GM21367 (cell line): ENCODE measurements around the gene ARID5A.

Experiments used
- ATAC-seq: cut with Tn5 transposase; IDR thresholded peaks from one replicate; pipeline ENCODE4 v1.9.1; 2021; ENCODE audit not compliant: unreplicated experiment

Gene ARID5A

DNA sequence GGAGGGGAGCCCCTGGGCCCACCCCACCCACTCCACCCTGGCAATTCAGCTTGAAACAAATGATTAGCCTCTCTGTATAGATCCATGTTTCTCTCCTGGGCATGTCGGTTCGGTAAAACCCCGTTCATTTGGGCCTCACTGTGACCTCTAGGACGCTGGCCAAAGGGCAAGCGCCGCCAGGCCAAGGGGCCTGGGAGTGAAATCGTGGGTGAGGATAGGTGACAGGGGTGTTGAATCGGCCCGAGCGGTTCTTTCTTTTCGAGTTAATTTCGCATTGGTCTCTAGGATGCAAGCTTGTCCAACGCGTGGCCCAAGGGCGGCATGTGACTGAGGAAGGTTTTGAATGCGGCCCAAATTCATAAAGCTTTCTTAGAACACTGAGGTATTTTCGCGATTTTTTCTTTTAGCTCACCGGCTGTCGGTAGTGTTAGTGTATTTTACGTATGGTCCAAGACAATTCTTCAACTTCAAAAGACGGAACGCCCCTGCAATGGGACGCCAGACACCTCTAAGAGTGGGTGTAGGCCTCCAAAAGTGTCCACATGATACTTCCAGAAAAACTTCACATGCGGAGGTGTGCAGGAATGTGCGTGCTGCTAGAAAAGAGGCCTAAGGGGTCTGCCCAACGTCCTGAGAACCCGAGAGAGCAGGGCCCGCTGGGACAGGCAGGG, 9.8 kb upstream of the ARID5A start:
- no peak for ATAC-seq

DNA sequence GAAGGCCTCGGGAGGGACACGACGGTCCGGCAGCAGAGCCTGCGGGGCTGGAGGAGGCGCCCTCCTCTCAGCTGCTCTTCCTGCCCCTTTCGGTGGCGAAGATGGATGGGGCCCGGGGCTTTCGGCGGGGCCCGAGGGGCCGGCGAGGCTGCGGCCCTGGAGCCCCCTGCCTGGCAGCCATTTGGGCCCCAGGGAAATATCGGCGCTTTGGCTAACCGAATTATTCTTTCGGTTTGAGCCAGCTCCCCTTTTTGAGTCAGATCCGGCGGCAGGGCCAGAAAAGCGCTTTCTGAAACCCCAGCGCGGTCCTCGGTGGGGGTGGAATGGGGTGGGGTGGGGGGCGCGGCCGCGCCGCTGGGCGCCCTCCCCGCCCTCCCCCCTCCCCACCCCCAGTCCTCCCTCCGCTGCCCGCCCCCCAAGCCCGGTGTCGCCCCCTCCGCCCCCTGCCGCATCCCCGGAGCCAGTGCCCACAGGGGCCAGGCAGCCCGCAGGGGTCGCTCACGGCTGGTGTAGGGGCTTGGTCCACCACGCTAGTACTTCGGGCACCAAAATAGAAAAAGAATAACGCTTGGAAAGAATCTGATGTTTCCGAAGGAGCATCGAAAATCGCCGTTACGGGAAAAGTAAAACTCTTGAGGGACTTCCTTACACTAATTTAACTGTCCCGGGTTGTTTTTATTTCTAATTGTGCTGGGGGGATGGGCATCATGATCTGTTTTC, 9.1 kb upstream of the ARID5A start:
- no peak for ATAC-seq

DNA sequence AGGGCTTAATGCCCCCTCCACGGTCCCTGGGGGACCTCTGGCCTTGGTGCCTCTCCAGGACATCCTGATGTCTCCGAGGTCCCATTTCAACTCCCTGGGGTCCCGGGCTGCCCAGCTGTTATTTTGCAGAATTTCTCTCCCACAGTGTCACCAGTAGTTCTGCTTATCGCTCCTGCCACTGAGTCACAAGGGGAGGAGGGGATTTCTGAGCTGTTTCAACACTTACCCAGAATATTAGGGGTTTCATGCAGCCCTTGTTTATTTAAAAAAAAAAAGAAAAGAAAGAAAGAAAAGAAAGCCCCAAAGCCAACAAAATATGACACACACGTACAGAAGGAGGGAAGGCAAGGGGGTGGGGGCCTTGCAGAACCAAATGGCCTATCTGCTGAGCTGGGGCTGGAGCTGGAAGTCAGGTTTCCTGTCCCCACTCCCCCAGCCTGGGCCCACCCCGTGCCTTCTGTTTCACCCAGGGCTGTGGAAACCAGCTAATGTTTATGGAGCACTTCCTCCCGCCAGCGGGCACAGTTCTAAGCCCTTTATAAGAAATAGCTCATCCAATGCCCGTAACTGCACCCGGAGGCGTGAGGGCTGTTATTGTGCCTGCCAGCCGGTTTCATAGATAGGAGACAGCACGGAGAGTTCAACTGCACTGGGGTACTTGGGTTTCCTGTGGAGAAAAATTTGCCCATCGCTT, 8.4 kb upstream of the ARID5A start:
- ATAC-seq, result no peak

DNA sequence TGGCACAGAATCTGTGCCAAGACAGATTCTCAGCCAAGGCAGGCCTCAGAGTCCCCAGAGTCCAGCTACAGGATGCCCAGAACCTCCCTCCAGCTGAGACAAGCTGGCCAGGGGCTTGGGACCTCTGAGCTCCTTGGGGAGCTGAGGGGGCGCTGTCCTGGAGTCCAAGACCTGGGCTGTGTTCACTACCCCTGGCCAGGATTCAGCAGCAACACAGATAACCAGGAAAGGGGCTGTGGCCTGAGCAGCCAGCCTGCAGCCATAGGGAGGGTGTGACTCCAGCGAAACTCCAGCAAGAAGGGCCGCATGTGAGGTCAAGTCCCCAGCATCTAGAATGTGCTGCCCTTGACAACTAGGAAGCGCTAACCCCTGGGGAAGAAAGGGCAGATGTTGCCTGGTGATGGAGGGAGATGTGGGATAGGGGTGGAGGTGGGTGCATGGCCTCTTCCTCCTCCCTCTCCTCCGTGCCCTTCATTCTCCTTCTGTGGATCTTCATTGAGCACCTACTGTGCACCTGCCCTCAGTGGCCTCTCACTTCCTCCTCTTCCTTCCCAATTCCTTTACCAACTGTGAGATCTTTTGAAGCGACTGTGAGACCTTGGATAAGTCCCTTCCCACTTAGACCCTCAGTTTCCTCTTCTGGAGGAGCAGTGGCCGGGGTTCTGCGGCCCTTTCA, 7.7 kb upstream of the ARID5A start:
- ATAC-seq, result no peak

DNA sequence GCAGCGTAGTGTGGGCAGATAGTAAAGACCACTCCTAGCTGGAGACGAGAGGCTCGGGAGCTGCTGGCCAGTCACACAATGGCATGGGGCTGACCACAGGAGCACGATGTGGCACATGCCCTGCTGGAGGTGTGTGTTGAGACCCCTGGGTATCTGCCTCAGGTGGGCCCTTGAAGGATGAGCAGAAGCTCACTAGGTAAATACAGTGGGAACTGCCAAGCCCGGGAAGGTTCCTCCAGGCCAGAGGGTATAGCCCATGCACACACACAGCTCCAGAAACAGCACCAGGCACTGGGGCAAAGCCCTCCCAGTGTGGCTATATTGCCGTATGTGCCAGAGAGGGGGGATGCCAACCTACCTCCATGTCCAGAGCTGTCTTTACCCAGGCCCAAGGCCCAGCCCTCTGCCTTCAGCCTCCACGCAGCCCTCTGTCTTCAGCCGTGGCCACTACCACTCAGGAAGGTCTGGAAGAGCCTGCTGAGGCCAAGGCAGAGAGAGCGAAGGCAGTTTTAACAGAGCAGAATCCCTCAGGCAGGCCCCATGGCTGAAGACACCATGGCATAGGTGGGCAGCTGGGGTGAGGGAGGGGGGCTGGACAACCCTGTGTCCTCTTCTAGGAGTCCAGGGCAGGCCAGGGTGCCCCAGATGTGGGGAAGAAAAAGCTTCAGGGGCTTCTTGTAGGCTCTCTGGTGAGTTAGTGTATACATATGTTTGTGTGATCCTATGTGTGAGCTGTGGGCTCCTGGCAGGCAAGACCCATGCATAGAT, 7.0 kb upstream of the ARID5A start:
- ATAC-seq, result no peak

DNA sequence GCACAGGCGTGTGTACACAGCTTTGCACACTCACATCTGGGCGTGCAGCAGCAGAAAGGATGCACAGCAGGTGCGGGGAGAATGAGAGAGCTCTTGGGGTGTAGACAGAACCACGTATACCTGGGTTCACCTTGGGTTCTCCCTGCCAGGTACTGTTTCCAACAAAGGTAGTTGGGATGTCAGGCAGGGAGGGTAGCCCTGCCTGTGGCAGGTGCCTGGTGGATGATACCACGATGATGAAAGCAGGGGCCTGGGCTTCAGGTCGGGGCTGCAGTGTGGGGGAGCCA, 6.5 kb upstream of the ARID5A start:
- ATAC-seq, result no peak

DNA sequence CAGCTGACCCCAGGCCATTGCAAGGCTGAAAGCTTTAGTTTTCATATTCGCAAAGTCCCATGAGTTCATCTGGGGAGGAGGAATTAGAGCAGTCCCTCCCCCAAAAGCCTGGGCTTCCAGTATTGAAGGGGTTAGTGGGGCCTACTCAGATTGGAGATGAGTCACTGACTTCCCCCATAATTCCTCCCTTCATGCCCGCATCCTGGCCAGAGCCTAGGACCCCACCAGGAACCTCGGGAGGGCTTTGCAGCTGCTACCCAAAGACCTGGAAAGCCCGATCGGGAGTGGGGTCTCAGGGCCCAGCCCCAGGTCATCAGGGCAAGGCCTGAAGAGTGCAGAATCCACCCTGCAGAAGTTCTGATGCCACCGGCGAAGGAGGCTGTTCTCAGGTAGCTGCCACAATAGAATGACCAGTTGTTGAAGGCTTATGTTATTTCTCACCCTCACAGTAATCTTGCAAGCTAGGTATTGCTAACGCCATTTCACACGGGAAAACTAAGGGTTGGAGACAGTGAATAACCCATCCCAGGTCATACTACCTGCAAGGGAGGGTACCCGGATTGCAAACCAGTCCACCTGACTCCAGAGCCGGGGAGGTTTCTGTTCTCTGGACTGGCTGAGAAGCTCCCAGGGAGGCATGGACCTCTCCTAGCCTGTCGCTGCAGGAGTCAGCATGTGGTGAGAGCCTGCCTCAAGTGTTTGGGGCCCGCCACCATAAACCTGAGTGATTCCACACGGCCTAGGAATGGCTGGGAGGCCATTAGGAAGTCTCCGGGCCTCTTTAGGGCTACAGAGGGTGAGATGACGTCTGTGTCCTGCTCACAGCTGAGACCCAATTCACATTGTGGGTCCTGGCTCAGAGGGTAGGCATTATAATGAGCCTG, 5.8 kb upstream of the ARID5A start:
- ATAC-seq, result no peak

DNA sequence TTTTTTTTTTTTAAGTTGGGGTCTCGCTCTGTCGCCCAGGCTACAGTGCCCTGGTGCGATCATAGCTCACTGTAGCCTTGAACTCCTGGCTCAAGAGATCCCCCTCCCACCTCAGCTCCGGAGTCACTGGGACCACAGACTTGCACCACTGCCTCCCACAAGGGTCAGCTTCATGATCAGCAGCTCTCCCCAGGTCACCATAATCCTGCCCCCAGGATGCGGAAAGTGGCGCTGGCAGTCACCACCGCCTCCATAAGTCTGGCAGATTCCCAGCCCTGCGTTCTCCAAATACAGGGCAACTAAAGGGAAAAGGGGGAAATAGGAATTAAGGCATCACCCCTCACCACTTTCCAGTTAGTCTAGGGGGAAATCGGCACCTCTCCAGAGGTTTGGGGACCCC, 5.2 kb upstream of the ARID5A start:
- no peak for ATAC-seq

DNA sequence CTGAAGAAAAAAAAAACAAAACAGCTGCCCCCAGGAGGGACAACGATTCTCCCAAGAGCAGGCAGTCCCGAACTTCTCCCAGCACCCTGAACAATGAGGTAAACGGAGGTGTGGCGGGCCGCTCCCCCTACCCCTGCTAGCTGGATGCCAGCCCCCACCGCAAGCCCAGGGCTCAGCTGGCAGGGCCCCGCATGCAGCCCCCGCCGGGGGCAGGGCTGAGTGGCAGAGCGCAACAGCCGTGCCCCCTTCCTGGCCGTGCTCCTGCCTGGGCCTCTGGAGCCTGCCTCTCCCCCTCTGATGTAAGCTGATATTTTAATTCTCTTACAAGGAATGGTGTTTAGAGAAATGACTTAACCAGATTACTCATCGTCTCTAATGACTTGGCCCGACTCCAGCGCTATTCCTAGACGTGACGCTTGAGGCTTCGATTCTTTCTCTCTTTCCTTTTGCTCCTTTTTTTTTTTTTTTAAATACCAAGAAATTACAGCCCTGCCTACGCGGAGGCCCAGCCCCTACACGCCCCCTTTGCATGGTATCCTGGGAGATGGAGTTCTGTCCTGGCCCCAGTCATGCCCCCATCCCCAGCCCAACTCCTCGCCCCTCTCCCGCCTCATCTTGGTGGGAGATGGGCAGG, 4.6 kb upstream of the ARID5A start:
- ATAC-seq, result peak; percentile 29

DNA sequence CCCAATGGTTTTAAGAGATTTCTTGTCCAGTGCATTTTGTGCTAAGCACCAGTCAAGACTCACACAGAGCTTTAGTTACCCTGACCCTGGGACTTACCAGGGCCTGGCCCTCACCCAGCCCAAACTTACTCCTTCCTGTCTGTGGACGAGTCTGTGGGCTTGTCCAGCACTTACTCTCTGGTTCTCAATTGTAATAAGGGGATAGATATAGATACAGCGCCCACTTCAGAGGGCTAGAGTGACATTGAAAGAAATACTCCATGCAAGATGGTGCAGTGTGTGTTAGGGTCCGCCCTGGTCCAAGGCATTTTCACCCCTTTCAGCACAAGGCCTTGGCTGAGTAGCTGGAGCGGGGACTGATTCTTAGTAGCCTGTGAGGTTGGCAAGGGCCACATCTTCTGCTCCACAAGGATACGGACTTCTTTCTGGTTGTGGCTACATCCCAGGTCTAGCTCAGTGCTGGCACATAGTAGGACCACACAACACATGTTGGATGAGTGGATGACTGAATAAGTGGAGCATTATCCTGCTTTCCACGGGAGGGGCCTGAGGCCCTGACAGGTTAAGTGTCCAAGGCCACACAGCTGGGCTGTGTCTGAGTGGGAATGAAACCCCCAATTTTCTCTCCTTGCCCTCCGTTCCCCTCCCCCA, 3.8 kb upstream of the ARID5A start:
- no peak for ATAC-seq

DNA sequence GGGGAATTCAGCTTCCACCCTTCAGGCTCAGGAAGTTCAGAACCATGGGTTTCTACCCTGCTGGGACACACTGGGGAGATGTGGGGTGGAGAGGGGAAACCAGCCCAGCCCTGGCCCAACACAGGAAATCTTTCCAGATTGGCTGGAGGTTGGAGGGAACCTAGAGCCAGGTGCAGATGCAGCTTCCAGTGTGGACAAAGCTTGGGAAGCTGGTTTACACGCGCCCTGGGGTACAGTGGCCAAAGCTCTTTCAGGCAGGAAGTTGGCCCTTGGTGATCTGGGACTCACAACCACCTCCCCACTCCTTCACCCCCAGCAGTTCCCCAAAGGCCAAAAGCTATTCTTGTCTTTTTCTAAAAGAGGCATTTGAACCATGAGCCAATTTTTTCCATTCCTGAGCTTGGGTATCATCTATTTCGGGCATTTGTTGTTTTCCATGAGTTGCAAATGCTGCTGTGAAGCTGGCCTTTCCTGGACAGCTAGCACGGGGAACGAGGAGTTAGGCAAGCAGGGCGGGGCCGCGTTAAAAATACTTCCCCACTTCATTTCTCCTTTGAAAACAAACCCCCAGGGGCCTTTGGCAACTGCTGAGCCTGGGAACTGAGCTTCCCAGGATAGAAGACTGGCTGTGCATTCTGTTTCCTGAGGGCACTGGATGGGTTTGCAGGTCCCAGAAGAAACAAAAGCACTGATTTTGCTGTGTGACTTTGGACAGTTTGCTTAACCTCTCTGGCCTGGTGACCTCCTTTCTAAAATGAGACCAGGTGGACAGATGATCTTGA, 3.1 kb upstream of the ARID5A start:
- no peak for ATAC-seq

DNA sequence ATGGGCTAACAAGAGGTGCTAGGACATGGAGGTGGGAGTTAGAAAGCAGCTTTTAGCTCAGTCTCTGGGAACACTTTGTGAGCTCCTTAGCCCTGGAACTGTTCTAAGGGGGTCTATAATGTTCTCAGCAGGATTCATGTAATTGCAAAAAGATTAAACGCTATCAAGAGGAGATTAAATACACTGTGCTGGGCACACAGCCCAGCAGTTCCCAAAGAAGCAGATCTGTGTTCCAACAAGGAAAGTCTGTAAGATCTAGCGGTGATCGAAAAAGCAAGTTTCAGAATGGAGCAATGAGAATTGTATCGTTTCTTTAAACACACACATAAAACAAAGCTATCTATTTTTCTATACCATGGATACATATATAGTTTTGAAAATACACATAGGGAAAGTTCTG, 2.4 kb upstream of the ARID5A start:
- no peak for ATAC-seq

DNA sequence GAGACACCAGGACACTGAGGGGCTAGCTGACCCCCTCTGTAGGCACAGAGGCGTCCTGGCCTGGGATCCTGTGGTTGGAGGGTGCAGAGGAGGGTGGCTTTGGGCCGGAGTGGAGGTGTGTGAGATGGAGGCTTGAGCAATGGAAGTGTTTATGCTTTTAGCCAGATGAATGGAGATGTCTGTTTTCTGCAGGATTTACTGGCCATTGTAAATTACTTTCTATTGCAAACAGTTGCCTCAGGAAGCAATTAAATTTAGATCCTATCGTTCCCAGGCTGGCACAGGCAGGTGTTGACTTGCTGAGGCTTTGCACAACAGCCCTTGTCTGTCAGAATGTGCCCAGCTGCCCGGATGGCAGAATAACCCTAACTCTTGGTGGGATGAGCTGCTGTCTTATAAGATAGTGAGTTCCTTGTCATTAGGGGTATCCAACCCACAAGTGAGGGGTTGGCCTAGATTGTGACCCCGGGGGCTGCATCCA, 1.8 kb upstream of the ARID5A start:
- no peak for ATAC-seq

DNA sequence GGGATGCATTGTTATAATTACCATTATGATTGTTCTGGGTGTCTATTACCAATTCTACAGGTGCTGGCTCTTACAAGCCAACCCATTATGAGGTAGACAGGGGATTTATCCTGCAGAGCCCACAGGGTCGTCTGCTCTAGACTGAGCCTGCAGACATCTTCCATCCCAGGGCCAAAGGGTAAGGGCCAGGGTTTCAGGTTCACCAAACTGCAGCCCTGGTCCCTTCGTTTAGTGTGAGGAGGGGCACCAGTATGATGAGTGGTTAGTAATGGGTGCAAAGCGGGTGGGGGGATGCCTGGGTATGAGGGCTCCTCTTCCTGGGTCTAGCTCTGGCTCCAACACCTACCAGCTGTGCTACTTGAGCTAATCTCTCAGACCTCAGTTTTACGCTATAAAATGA, 1.2 kb upstream of the ARID5A start:
- no peak for ATAC-seq

DNA sequence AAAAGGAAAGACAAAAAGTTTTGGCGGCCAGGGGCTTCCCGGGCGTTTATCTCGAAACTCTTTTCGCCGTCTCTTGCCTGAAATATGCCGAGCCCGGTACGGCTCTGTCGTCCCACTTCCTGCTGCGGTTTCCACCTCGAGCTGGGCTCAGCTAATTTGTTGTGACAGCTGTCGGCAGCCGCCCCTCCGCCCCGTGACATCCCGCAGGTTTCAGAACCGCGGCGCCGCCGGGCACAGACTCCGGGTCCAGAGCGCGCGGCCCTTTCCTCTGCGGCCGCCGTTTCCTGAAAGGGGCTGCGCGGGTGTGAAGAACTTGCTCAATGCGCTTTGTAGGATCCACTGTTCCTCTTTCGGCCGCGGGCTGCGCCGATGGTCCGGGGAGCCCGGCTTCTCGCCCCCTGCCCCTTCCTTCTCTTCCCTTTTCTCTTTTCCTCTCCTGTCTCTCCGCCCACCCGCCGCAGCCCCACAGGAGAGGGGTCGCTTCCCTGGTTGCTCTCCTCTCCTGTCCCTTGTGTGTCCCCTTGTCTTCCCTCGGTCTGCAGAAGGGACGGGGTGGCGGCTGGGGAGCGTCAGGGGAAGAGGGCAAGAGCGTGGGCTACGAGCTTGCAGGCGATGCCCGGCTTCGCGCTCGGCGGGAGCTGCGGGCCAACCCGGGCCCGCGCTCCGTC, 648 bp downstream of the ARID5A start:
- ATAC-seq, result peak; percentile 35

DNA sequence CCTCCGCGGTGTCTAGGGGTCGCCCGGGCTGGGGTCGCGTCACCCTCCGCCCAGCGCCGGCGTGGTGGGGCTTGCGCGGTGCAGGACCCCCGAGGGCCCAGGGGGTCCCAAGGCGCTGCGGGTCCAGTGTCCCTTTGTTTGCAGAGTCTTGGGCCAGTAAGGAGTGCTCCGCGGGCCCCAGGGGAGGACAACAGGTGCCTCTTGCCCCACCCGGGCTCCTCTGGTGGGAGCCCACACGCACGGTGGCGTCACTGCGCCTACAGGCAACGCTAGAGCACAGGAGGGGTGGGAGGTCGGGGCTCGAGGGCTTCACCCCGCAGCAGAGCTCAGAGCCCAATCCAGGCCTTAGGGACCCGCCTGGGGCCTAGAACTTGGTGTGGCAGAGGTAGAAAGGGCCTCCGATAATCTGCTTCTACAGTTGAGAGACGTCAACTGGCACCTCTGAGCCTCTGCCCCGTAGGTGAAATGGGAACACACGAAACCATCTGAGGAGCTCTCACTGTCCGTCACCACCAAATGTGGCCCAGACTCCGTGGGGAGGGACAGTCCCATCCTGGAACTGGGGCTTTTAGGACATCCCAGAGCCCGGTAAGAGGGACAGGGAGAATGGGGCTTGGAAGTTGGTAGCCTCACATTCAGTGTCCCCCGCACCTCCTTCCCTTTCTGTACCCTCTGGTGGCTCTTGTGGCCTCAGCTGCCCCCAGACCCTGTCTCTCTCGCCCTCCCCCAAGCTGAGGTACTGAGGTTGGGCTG, 1.4 kb downstream of the ARID5A start:
- ATAC-seq, result no peak
